ENCODE data around the gene NFIB.

GRCh38 chr9:14092344-14092743 is 221.6 kb downstream of the NFIB start:
- TF ChIP-seq CTCF (IDR thresholded peaks at IDR 0.05) (no peak), PBX3 (IDR thresholded peaks at IDR 0.05) (no peak), JUND (IDR thresholded peaks at IDR 0.05) (no peak), SMC3 (IDR thresholded peaks at IDR 0.05; ENCODE audit: low read depth, low read length) (no peak), TCF12 (IDR thresholded peaks at IDR 0.05) (no peak), TAF1 (IDR thresholded peaks at IDR 0.05; ENCODE audit: borderline replicate concordance, low read depth, low read length) (no peak), EP300 (IDR thresholded peaks at IDR 0.05; ENCODE audit: borderline replicate concordance in 1 of 2, low read depth in 1 of 2, low read length in 1 of 2) (no peak), CHD2 (IDR thresholded peaks at IDR 0.05; ENCODE audit: low read length, partially characterized antibody) (no peak), FOXJ3 (CRISPR knock-in tag; IDR thresholded peaks at IDR 0.05) (no peak), POLR2AphosphoS5 (IDR thresholded peaks at IDR 0.05; ENCODE audit: low read depth, low read length) (no peak), RFX5 (IDR thresholded peaks at IDR 0.05; ENCODE audit: low read length) (no peak), NRF1 (IDR thresholded peaks at IDR 0.05; ENCODE audit: low read depth, low read length) (no peak), TEAD4 (IDR thresholded peaks at IDR 0.05; ENCODE audit: borderline replicate concordance, insufficient read depth) (no peak), ELF1 (IDR thresholded peaks at IDR 0.05) (no peak)

Measured in SK-N-SH (cell line).